Keratinocyte (primary cell): Measurements from ENCODE around the gene CRISPLD2. TPM values are rescaled to one million over a fixed set of nuclear protein-coding genes. Genes with fewer than 3 reads are reported as not detected.

Source experiments
- DNase-seq: peaks from one replicate; pipeline ENCODE4 v3.0.0-alpha.2; 2011; ENCODE audit warnings: low read depth, missing footprints, low spot score
- FAIRE-seq: peaks from 2 replicates; lab custom pipeline; 2011; peaks lifted over from hg19 to GRCh38; lab: Jason Lieb, UNC
- H2AFZ ChIP-seq: 2 replicates; pipeline ENCODE4 v1.6.0; 2012; ENCODE audit warnings: low read length, control low read depth, inconsistent platforms; ENCODE audit not compliant: control insufficient read depth
- H3K27ac ChIP-seq: 2 replicates; pipeline ENCODE4 v1.5.1; 2011; ENCODE audit warnings: low read length; ENCODE audit not compliant: control insufficient read depth, insufficient read depth
- H3K27me3 ChIP-seq: 3 replicates; pipeline ENCODE4 v1.6.0; 2011; ENCODE audit warnings: low read length; ENCODE audit not compliant: control insufficient read depth, insufficient read depth; ENCODE audit errors: extremely low read depth
- H3K36me3 ChIP-seq, 2 experiments: 2 replicates in 1 of 2; 3 replicates in 1 of 2; pipeline ENCODE4 v1.5.1; 2011; ENCODE audit warnings: low read length in 2 of 2, mild to moderate bottlenecking in 1 of 2; ENCODE audit not compliant: control insufficient read depth in 2 of 2, insufficient read depth in 2 of 2; ENCODE audit errors: extremely low read depth in 1 of 2
- H3K4me1 ChIP-seq: 3 replicates; pipeline ENCODE4 v1.5.1; 2011; ENCODE audit warnings: low read length; ENCODE audit not compliant: control insufficient read depth, insufficient read depth; ENCODE audit errors: extremely low read depth
- H3K4me2 ChIP-seq: 3 replicates; pipeline ENCODE4 v1.6.0; 2011; ENCODE audit warnings: low read depth, low read length; ENCODE audit not compliant: control insufficient read depth, insufficient read depth; ENCODE audit errors: extremely low read depth
- H3K4me3 ChIP-seq, 3 experiments: fragments of 200-600 bp in 1 of 3; sonication (generic) in 1 of 3; 2 replicates in 2 of 3; 3 replicates in 1 of 3; pipeline ENCODE4 v1.5.1; 2011 to 2016; ENCODE audit warnings: low read length in 3 of 3, mild to moderate bottlenecking in 3 of 3, control low read depth in 2 of 3, inconsistent platforms in 1 of 3, low read depth in 1 of 3, mixed read lengths in 1 of 3, mixed run types in 1 of 3, moderate library complexity in 1 of 3; ENCODE audit not compliant: control insufficient read depth in 2 of 3, insufficient read depth in 2 of 3; ENCODE audit errors: extremely low read depth in 1 of 3
- H3K79me2 ChIP-seq: 2 replicates; pipeline ENCODE4 v1.6.0; 2012; ENCODE audit warnings: low read length; ENCODE audit not compliant: control insufficient read depth, insufficient read depth
- H3K9ac ChIP-seq: 3 replicates; pipeline ENCODE4 v1.6.0; 2011; ENCODE audit warnings: low read length; ENCODE audit not compliant: control insufficient read depth, insufficient read depth; ENCODE audit errors: extremely low read depth
- H3K9me1 ChIP-seq: 3 replicates; pipeline ENCODE4 v1.6.0; 2011; ENCODE audit warnings: low read length; ENCODE audit not compliant: control insufficient read depth, insufficient read depth; ENCODE audit errors: extremely low read depth
- H3K9me3 ChIP-seq: 2 replicates; pipeline ENCODE4 v1.5.1; 2012; ENCODE audit warnings: low read depth, low read length; ENCODE audit not compliant: control insufficient read depth
- H4K20me1 ChIP-seq: 3 replicates; pipeline ENCODE4 v1.6.0; 2011; ENCODE audit warnings: low read length; ENCODE audit not compliant: control insufficient read depth, insufficient read depth; ENCODE audit errors: extremely low read depth
- CTCF ChIP-seq, 3 experiments: IDR thresholded peaks in 1 of 3; conservative IDR thresholded peaks in 1 of 3; optimal IDR thresholded peaks in 1 of 3; 2 replicates in 2 of 3; 3 replicates in 1 of 3; pipeline versions ENCODE3 to v1.5.1; 2011; ENCODE audit warnings: low read length in 3 of 3, mild to moderate bottlenecking in 3 of 3, moderate library complexity in 2 of 3, control low read depth in 1 of 3, inconsistent platforms in 1 of 3; ENCODE audit not compliant: insufficient read depth in 2 of 3; ENCODE audit errors: extremely low read depth in 1 of 3
- EZH2 ChIP-seq: IDR thresholded peaks from one replicate; pipeline ENCODE4 v1.6.1; 2012; ENCODE audit warnings: inconsistent platforms, mild to moderate bottlenecking, low read length, moderate library complexity
- dilution Hi-C: fragments of 300-500 bp; cut with MboI; formaldehyde crosslinking; loops from one replicate; pipeline ENCODE4 v1.7.0; 2020; ENCODE audit warnings: low sequenced_read_pairs; ENCODE audit not compliant: extremely low pct_ligation_motif_present
- polyA minus RNA-seq, 3 experiments: library from RNA; depleted of rRNA, polyadenylated mRNA; stranded (reverse); fragments of >200 nt; gene quantifications; 1 replicate in 1 of 3; 2 replicates in 1 of 3; 3 replicates in 1 of 3; pipeline ENCODE4 v1.2.3, GENCODE V29; 2011
- polyA plus RNA-seq, 5 experiments: library from polyadenylated mRNA; depleted of rRNA in 3 of 5; stranded (reverse) in 3 of 5; stranded (forward) in 1 of 5; unstranded in 1 of 5; fragments of >200 nt; gene quantifications; 1 replicate in 1 of 5; 2 replicates in 3 of 5; 3 replicates in 1 of 5; pipeline versions ENCODE4 v1.2.1 to v1.2.3, GENCODE V29; 2011 to 2012; ENCODE audit warnings: missing spikeins in 2 of 5, low read depth in 1 of 5, low replicate concordance in 1 of 5

Gene CRISPLD2
- polyA plus RNA-seq (1.2 to 2.0 TPM (median 1.3 TPM) in 3 replicates), polyA minus RNA-seq (1.6 to 3.5 TPM (median 3.4 TPM) in 3 replicates)
- 8.2 TPM for polyA plus RNA-seq (2011; ENCODE audit: low read depth)
- 0.60 and 0.70 TPM in 2 replicates for polyA plus RNA-seq (2011; cell fraction: cytosol; rRNA removed)
- 3.2 and 3.3 TPM in 2 replicates for polyA plus RNA-seq (2011; cell fraction: nucleus; rRNA removed)
- 0.97 and 5.1 TPM in 2 replicates for polyA plus RNA-seq (2012; ENCODE audit: low replicate concordance)
- 0.96 TPM for polyA minus RNA-seq (2011; cell fraction: cytosol; rRNA and poly(A)+ RNA removed)
- 6.3 TPM in 2 replicates for polyA minus RNA-seq (2011; cell fraction: nucleus; rRNA and poly(A)+ RNA removed)

GRCh38 chr16:84819644-84820304 lies at the start of gene CRISPLD2:
CRISPLD2 (plus strand) TSS chr16:84819985; CDS start chr16:84838496, 18,511 bp downstream.
- peak within 1 kb of the TSS; percentile 19 to 69 (median 58) for H3K4me3 ChIP-seq
- H3K36me3 ChIP-seq, result no peaks in the 10 kb centered on the region
- dilution Hi-C loops, result no loop called here
- peaks cover 32% of the 10 kb centered on the region for H3K27me3 ChIP-seq
- no peaks in the 10 kb centered on the region for H3K79me2 ChIP-seq
- H4K20me1 ChIP-seq, result peaks cover 6% of the 10 kb centered on the region
- DNase-seq (peak; percentile 48), FAIRE-seq (peak; percentile 26)
- H3K4me2 ChIP-seq, result peak within 1 kb of the TSS; percentile 93
- no peak within 1 kb of the TSS for H3K9ac ChIP-seq
- peak; percentile 31 for TF ChIP-seq EZH2
- no peak for TF ChIP-seq CTCF (optimal IDR thresholded peaks at IDR 0.05 in 1 of 3, IDR thresholded peaks at IDR 0.05 in 1 of 3, conservative IDR thresholded peaks at IDR 0.05 in 1 of 3; ENCODE audit: extremely low read depth in 1 of 3, insufficient read depth in 2 of 3, low read length in 3 of 3)
- no peak within 1 kb of the TSS for H2AFZ ChIP-seq
- no peaks in the 10 kb centered on the region for H3K9me1 ChIP-seq
- H3K4me1 ChIP-seq, result peaks cover 15% of the 10 kb centered on the region
- no peaks in the 10 kb centered on the region for H3K9me3 ChIP-seq
- no peak within 1 kb of the TSS for H3K27ac ChIP-seq

GRCh38 chr16:84773312-84773711 lies 46.5 kb upstream of the CRISPLD2 start:
- dilution Hi-C loops, result no loop called here
- Histone ChIP-seq H3K27ac (no peak overlapping the region), H4K20me1 (no peaks in the 10 kb centered on the region), H3K4me1 (no peaks in the 10 kb centered on the region), H3K9me1 (no peaks in the 10 kb centered on the region), H2AFZ (no peak overlapping the region), H3K9ac (no peak overlapping the region), H3K4me2 (no peak overlapping the region), H3K9me3 (no peaks in the 10 kb centered on the region), H3K36me3 (peaks cover 28 to 45% of the 10 kb centered on the region in 2 experiments), H3K4me3 (no peak overlapping the region), H3K27me3 (no peaks in the 10 kb centered on the region), H3K79me2 (peaks cover 6% of the 10 kb centered on the region)
- no peak for FAIRE-seq
- TF ChIP-seq EZH2 (no peak), CTCF (optimal IDR thresholded peaks at IDR 0.05 in 1 of 3, IDR thresholded peaks at IDR 0.05 in 1 of 3, conservative IDR thresholded peaks at IDR 0.05 in 1 of 3; ENCODE audit: extremely low read depth in 1 of 3, insufficient read depth in 2 of 3, low read length in 3 of 3) (no peak)
- DNase-seq, result no peak
